HG02970 (cell line): ENCODE data around the gene DUSP2.

Experiments used
- ATAC-seq: cut with Tn5 transposase; IDR thresholded peaks from one replicate; pipeline ENCODE4 v1.9.1; 2021; ENCODE audit warnings: mild to moderate bottlenecking, moderate library complexity, moderate number of reproducible peaks; ENCODE audit not compliant: unreplicated experiment, low FRiP score

Gene DUSP2

GRCh38 chr2:96116424-96116878, 28.8 kb downstream of the DUSP2 start, which contains the start of gene ADRA2B:
Gene ADRA2B, minus strand, starts transcription at chr2:96116571. Its CDS starts 422 bp downstream, at chr2:96116149.
- ATAC-seq = peak; percentile 47

GRCh38 chr2:96115631-96116423, 29.4 kb downstream of the DUSP2 start:
- ATAC-seq = no peak

GRCh38 chr2:96114903-96115581, 30.2 kb downstream of the DUSP2 start:
- no peak for ATAC-seq

GRCh38 chr2:96114546-96114902, 30.7 kb downstream of the DUSP2 start:
- no peak for ATAC-seq

GRCh38 chr2:96113951-96114350, 31.3 kb downstream of the DUSP2 start:
- no peak for ATAC-seq

GRCh38 chr2:96113367-96113677, 31.9 kb downstream of the DUSP2 start:
- ATAC-seq = no peak

- no peak for ATAC-seq
These were observed 32.5 kb downstream of the DUSP2 start for GRCh38 chr2:96112501-96113366.

GRCh38 chr2:96111823-96112500, 33.3 kb downstream of the DUSP2 start:
- ATAC-seq = no peak

- ATAC-seq = no peak
These were observed 34.0 kb downstream of the DUSP2 start for GRCh38 chr2:96111257-96111640.

GRCh38 chr2:96110621-96111256, 34.5 kb downstream of the DUSP2 start:
- ATAC-seq = no peak

- ATAC-seq = no peak
These were observed 35.2 kb downstream of the DUSP2 start for GRCh38 chr2:96109931-96110511.

GRCh38 chr2:96109361-96109680, 35.9 kb downstream of the DUSP2 start:
- ATAC-seq = no peak

GRCh38 chr2:96108541-96109360, 36.5 kb downstream of the DUSP2 start:
- no peak for ATAC-seq

GRCh38 chr2:96108151-96108540, 37.1 kb downstream of the DUSP2 start:
- ATAC-seq = no peak

- ATAC-seq = no peak
These were observed 37.6 kb downstream of the DUSP2 start for GRCh38 chr2:96107708-96108065.

GRCh38 chr2:96106991-96107707, 38.1 kb downstream of the DUSP2 start:
- ATAC-seq = no peak

- ATAC-seq = no peak
These were observed 39.1 kb downstream of the DUSP2 start for GRCh38 chr2:96105994-96106715.
